Tibial nerve (tissue), 4 donors: ENCODE data around the gene CARMIL1.

Source experiments
- CTCF ChIP-seq, 5 experiments: fragments of 200-600 bp in 3 of 5; fragments of 450-650 bp in 2 of 5; sonication (generic) in 3 of 5; IDR thresholded peaks; one replicate each; pipeline ENCODE4 v1.5.1; 2016 to 2019; ENCODE audit warnings: antibody characterized with exemption in 5 of 5, mild to moderate bottlenecking in 3 of 5, moderate library complexity in 2 of 5
- EP300 ChIP-seq, 2 donors: sonication (generic); formaldehyde crosslinking; IDR thresholded peaks; one replicate each; pipeline ENCODE4 v1.6.1; 2017; ENCODE audit warnings: antibody characterized with exemption in 2 of 2, mild to moderate bottlenecking in 1 of 2

GRCh38 chr6:25555188-25555587 is 276.0 kb downstream of the CARMIL1 start:
- TF ChIP-seq CTCF (IDR thresholded peaks at IDR 0.05) (no peak), EP300 (IDR thresholded peaks at IDR 0.05) (no peak)
